Activated naive CD8-positive, alpha-beta T cell treated with anti-CD3 and anti-CD28 coated beads, Interleukin-2, amount 50 U/mL, for 24 hours (primary cell): Measurements from ENCODE around the gene MIER2.

ENCODE experiments used
- ATAC-seq: fragments of 150-1000 bp; cut with Tn5 transposase; one replicate; pipeline ENCODE4 v1.10.0; 2021
- DNase-seq: peaks from one replicate; pipeline ENCODE4 v3.0.0; 2021
- H3K27ac Mint-ChIP-seq: one replicate; pipeline ENCODE4 v1.8.0; 2021; ENCODE audit warnings: mild to moderate bottlenecking, mixed read lengths
- H3K27me3 Mint-ChIP-seq: one replicate; pipeline ENCODE4 v1.8.0; 2021; ENCODE audit warnings: mixed read lengths
- H3K36me3 Mint-ChIP-seq: one replicate; pipeline ENCODE4 v1.8.0; 2021; ENCODE audit warnings: low read depth, mixed read lengths
- H3K4me1 Mint-ChIP-seq: one replicate; pipeline ENCODE4 v1.8.0; 2021; ENCODE audit warnings: mixed read lengths
- H3K4me3 Mint-ChIP-seq: one replicate; pipeline ENCODE4 v1.8.0; 2021; ENCODE audit warnings: mild to moderate bottlenecking, moderate library complexity, mixed read lengths
- H3K9me3 Mint-ChIP-seq: one replicate; pipeline ENCODE4 v1.8.0; 2021; ENCODE audit warnings: mixed read lengths

The MIER2 gene

DNA sequence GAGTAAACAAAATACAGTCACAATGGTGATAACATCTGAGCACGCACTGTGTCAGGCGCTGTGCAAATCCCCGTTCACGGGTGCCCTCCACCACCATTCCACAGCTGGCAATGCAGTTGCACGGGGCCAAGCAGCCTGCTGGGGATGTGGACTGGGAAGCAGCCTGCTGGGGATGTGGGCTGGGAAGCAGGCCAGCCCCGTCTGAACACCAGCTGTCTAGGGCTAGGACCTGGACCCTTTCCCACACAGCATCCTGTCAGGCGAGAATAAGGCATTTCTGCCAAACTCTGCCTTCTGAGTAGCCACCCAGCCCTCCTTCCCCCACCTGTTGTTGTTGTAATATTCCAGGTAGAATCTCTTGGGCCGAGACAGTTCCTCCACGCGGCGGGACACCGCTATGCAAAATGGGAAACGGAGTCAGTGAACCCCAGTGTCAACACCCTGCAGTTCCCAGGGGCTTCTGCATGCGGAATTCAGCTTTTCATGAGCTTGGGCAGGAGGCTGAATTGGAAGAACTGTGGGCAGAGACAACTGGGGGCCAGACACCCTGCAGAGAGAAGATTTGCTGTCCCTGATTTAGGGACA, 27.8 kb upstream of the MIER2 start:
- Mint-ChIP-seq H3K4me3 (no peak overlapping the region), H3K27ac (no peak overlapping the region), H3K4me1 (no peaks in the 10 kb centered on the region), H3K9me3 (no peaks in the 10 kb centered on the region), H3K36me3 (no peaks in the 10 kb centered on the region), H3K27me3 (peaks cover 16% of the 10 kb centered on the region)
- DNase-seq, result no peak
- no peak for ATAC-seq

DNA sequence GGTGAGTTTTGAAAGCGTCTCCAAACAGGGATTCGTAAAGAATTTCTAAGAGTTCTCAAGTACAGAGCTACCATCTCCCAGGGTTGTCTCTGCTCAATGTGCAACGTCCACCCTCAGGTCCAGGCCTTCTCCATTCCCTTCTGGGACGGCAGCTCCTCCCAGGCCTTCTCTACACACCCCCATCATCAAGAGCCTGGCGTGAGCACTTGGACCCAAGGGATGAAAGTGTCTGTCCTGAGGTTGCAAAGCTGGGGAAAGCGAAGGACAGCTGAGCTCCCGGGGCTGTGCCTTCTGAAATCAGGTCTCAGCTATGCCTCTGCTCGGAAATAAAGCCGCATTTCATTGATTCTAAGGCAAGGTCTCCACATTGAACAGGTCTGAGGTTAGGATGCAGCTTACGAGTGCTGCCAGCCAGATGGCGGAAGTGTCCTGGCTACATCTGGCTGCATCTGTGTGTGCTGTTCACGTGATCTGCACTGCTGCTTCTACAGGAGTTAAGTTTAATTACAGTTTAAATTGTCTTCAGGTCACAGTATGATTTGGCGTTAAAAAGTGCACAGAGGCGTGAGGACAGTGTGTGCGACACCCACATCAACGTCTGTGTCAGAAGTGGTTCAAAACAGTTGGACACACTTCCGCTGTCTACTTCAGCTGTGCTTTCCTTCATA, 27.0 kb upstream of the MIER2 start:
- Mint-ChIP-seq H3K27me3 (peaks cover 21% of the 10 kb centered on the region), H3K4me3 (no peak overlapping the region), H3K27ac (no peak overlapping the region), H3K9me3 (no peaks in the 10 kb centered on the region), H3K36me3 (no peaks in the 10 kb centered on the region), H3K4me1 (no peaks in the 10 kb centered on the region)
- peak; percentile 12 for ATAC-seq
- no peak for DNase-seq

DNA sequence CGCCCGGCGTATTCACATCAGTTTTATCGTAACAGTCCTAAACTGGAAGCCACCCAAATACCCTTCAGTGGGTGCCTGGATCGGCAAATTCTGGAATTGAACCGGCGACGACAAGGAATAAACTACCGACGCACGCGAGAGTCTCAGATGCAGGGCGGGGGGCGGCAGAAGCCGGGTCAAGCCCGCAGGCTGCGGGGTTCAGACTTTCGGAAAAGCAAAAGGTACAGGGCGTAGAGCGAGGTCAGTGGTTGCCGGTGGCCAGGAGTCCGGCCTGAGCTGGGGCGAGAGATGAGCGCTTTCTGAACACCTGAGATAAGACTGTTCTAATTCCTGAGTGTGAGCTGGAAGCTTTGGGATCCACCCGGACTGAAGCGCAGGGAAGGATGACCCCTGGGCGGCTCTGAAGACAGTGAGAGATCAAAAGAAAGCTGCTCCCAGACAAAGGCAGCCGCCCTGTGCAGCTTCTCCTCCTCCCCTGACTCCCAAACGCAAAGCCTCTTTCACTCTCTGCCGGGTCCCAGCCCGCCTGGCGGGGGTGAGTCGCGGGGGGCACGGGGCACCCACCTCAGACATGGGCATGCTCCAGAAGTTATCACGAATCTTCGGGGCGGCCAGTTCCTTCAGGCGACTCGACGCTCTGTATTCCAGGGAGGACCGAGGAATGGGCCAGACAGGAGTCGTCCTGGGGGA, 26.2 kb upstream of the MIER2 start:
- no peak for DNase-seq
- Mint-ChIP-seq H3K4me3 (no peak overlapping the region), H3K9me3 (no peaks in the 10 kb centered on the region), H3K27ac (no peak overlapping the region), H3K36me3 (no peaks in the 10 kb centered on the region), H3K4me1 (no peaks in the 10 kb centered on the region), H3K27me3 (peaks cover 21% of the 10 kb centered on the region)
- no peak for ATAC-seq

DNA sequence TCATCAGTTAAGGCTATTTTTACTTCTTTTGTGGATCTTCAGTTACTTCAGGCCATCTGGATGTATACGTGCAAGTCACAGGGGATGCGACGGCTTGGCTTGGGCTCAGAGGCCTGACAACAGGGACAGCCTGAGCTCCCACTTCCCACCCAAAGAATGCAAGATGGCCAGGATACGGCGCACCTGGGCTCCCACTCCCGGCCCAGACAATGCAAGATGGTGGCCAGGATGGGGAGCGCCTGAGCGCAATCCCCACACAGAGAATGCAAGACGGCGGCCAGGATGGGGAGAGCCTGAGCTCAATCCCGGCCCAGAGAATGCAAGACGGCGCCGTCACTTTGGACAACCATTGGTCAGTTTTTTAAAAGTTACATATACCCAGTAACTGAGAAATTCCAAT, 25.3 kb upstream of the MIER2 start:
- Mint-ChIP-seq H3K4me3 (no peak overlapping the region), H3K36me3 (no peaks in the 10 kb centered on the region), H3K27ac (no peak overlapping the region), H3K27me3 (peaks cover 21% of the 10 kb centered on the region), H3K9me3 (no peaks in the 10 kb centered on the region), H3K4me1 (no peaks in the 10 kb centered on the region)
- DNase-seq (no peak), ATAC-seq (no peak)

DNA sequence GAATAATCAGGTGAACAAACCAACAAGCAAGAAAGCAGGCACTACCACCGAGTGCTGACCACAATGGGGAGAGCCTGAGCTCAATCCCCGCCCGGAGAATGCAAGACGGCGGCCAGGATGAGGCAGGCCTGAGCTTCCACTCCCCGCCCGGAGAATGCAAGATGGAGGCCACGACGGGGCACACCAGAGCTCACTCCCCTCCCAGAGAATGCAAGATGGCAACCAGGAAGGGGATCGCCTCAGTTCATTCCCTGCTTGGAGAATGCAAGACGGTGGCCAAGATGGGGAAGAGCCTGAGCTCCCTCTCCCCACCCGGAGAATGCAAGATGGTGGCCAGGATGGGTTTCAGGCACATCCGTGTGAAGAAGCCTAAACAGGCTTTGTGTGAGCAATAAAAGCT, 24.7 kb upstream of the MIER2 start:
- Mint-ChIP-seq H3K27me3 (peaks cover 21% of the 10 kb centered on the region), H3K27ac (no peak overlapping the region)

GRCh38 chr19:368630-369024, 24.0 kb upstream of the MIER2 start:
- no peak overlapping the region for H3K27ac Mint-ChIP-seq
- no peaks in the 10 kb centered on the region for H3K36me3 Mint-ChIP-seq
- peaks cover 21% of the 10 kb centered on the region for H3K27me3 Mint-ChIP-seq
- DNase-seq (no peak), ATAC-seq (no peak)
- H3K4me3 Mint-ChIP-seq, result no peak overlapping the region
- H3K4me1 Mint-ChIP-seq, result no peaks in the 10 kb centered on the region
- H3K9me3 Mint-ChIP-seq, result no peaks in the 10 kb centered on the region

More for the DNA sequence above, 24.7 kb upstream of the MIER2 start:
- ATAC-seq (no peak), DNase-seq (no peak)
- no peaks in the 10 kb centered on the region for H3K36me3 Mint-ChIP-seq
- no peaks in the 10 kb centered on the region for H3K9me3 Mint-ChIP-seq
- H3K4me3 Mint-ChIP-seq, result no peak overlapping the region
- no peaks in the 10 kb centered on the region for H3K4me1 Mint-ChIP-seq

- no peaks in the 10 kb centered on the region for H3K4me1 Mint-ChIP-seq
- no peak for ATAC-seq
- no peaks in the 10 kb centered on the region for H3K36me3 Mint-ChIP-seq
- H3K27ac Mint-ChIP-seq, result no peak overlapping the region
- H3K4me3 Mint-ChIP-seq, result no peak overlapping the region
- no peaks in the 10 kb centered on the region for H3K9me3 Mint-ChIP-seq
- peaks cover 21% of the 10 kb centered on the region for H3K27me3 Mint-ChIP-seq
- no peak for DNase-seq
These were observed 23.5 kb upstream of the MIER2 start for GRCh38 chr19:367963-368629.

DNA sequence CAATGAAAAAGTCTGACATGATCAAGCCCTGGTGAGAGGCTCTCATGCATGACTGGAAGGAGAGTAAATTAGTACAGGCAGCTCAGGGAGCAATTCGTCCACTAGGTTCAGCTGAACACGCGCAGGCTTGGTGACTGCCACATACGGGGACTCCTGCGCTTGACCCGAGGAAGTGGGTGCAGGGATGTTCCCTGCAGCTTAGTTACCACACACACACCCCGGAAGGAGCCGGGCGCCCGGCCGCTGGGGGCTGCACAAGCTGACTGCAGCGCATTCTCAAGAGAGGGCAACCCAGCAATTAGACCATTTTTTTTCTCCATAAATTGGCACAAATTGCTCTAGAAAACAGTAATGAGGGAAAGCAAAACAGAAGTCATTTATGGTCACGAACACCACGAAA, 23.0 kb upstream of the MIER2 start:
- no peaks in the 10 kb centered on the region for H3K9me3 Mint-ChIP-seq
- no peaks in the 10 kb centered on the region for H3K4me1 Mint-ChIP-seq
- no peaks in the 10 kb centered on the region for H3K36me3 Mint-ChIP-seq
- no peak for DNase-seq
- H3K4me3 Mint-ChIP-seq, result no peak overlapping the region
- no peak overlapping the region for H3K27ac Mint-ChIP-seq
- H3K27me3 Mint-ChIP-seq, result peaks cover 21% of the 10 kb centered on the region
- ATAC-seq, result no peak

GRCh38 chr19:366951-367350, 22.4 kb upstream of the MIER2 start:
- peaks cover 21% of the 10 kb centered on the region for H3K27me3 Mint-ChIP-seq
- no peaks in the 10 kb centered on the region for H3K9me3 Mint-ChIP-seq
- H3K27ac Mint-ChIP-seq, result no peak overlapping the region
- DNase-seq (no peak), ATAC-seq (no peak)
- H3K4me3 Mint-ChIP-seq, result no peak overlapping the region
- H3K4me1 Mint-ChIP-seq, result no peaks in the 10 kb centered on the region
- H3K36me3 Mint-ChIP-seq, result no peaks in the 10 kb centered on the region

DNA sequence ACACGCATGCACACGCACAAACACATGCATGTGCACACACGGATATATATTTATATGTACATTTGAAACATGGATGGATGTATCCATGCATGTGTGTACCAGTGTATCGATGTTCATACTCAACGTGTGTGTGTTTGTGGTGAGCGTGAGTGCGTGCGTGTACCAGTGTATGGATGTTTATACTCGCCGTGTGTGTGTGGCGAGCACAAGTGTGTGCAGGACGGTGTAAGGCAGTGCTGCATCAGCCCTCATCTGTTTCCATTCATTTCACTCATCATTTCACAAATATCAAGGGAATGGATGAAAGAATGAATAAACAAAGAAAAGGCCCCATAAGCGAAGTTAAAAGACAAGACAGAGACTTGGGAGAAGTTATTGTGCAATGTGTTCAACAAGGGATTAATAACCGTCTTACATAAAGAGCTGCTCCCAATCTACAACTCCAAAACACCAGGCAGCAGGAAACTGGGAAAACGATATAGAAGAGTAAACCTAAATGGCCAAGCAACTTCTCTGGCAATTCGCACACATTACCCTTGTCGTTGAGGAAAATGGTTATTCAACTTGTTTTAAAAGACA, 21.7 kb upstream of the MIER2 start:
- Mint-ChIP-seq H3K4me1 (no peaks in the 10 kb centered on the region), H3K27me3 (peaks cover 17% of the 10 kb centered on the region), H3K9me3 (no peaks in the 10 kb centered on the region), H3K36me3 (no peaks in the 10 kb centered on the region), H3K4me3 (no peak overlapping the region), H3K27ac (no peak overlapping the region)
- DNase-seq, result no peak
- ATAC-seq, result no peak

GRCh38 chr19:364496-365287, 20.1 kb upstream of the MIER2 start:
- Mint-ChIP-seq H3K4me3 (no peak overlapping the region), H3K36me3 (no peaks in the 10 kb centered on the region), H3K27ac (no peak overlapping the region), H3K27me3 (peaks cover 13% of the 10 kb centered on the region), H3K4me1 (no peaks in the 10 kb centered on the region), H3K9me3 (no peaks in the 10 kb centered on the region)
- ATAC-seq, result no peak
- DNase-seq, result no peak

GRCh38 chr19:362683-363082, 18.1 kb upstream of the MIER2 start:
- H3K4me3 Mint-ChIP-seq, result no peak overlapping the region
- H3K36me3 Mint-ChIP-seq, result no peaks in the 10 kb centered on the region
- H3K4me1 Mint-ChIP-seq, result no peaks in the 10 kb centered on the region
- H3K27ac Mint-ChIP-seq, result no peak overlapping the region
- H3K9me3 Mint-ChIP-seq, result no peaks in the 10 kb centered on the region
- H3K27me3 Mint-ChIP-seq, result peaks cover 10% of the 10 kb centered on the region
- DNase-seq (no peak), ATAC-seq (no peak)

DNA sequence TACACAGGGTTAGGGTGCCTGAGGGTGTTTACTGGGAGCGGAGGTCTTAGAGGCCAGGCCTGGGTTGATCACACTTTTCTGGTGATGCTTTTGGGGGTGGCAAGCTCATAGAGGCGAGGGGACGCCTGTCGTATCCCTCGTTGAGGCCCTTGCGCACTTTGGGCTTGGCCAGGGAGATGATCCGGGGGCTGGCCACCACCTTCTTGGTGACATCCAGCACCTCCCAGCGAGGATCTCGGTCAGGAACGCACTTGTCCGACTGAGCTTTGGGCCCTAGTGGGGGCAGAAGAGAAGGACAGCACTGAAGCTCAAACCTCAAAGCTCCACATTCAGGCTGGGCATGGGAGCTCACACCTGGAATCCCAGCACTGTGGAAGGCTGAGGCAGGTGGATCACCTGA, 17.6 kb upstream of the MIER2 start:
- Mint-ChIP-seq H3K9me3 (no peaks in the 10 kb centered on the region), H3K4me3 (no peak overlapping the region), H3K27me3 (peaks cover 8% of the 10 kb centered on the region), H3K4me1 (no peaks in the 10 kb centered on the region), H3K27ac (no peak overlapping the region), H3K36me3 (no peaks in the 10 kb centered on the region)
- DNase-seq (no peak), ATAC-seq (no peak)

GRCh38 chr19:359653-359925, 15.0 kb upstream of the MIER2 start:
- no peaks in the 10 kb centered on the region for H3K4me1 Mint-ChIP-seq
- ATAC-seq (no peak), DNase-seq (no peak)
- H3K9me3 Mint-ChIP-seq, result no peaks in the 10 kb centered on the region
- H3K27me3 Mint-ChIP-seq, result peaks cover 4% of the 10 kb centered on the region
- no peaks in the 10 kb centered on the region for H3K36me3 Mint-ChIP-seq
- no peak overlapping the region for H3K27ac Mint-ChIP-seq
- H3K4me3 Mint-ChIP-seq, result no peak overlapping the region
